CD14-positive monocyte (primary cell): ENCODE measurements around the gene TANC1. TPM values are rescaled to one million over a fixed set of nuclear protein-coding genes. Genes with fewer than 3 reads are reported as not detected.
A peak's percentile ranks its signal among the peaks of the same experiment; 100 is the strongest.

Source experiments
- DNase-seq, 3 donors: peaks; one replicate each; pipeline ENCODE4 v3.0.0-alpha.2; 2011 to 2022
- H2AFZ ChIP-seq: 2 replicates; pipeline ENCODE4 v1.6.0; 2012; ENCODE audit warnings: mild to moderate bottlenecking, low read depth, low read length, inconsistent platforms; ENCODE audit not compliant: insufficient read depth, poor library complexity, severe bottlenecking
- H3K27ac ChIP-seq, 2 donors: 1 replicate in 1 of 2; 2 replicates in 1 of 2; pipeline ENCODE4 v1.5.1; 2012 to 2013; ENCODE audit warnings: low read length in 2 of 2, control low read depth in 1 of 2, inconsistent platforms in 1 of 2, low read depth in 1 of 2, mild to moderate bottlenecking in 1 of 2
- H3K27me3 ChIP-seq, 2 donors: one replicate each; pipeline versions ENCODE4 v1.6.0 to v1.6.1; 2011 to 2013; ENCODE audit warnings: low read length in 2 of 2; ENCODE audit not compliant: control insufficient read depth in 2 of 2, insufficient read depth in 2 of 2
- H3K36me3 ChIP-seq, 2 donors: replicated peaks in 1 of 2; 1 replicate in 1 of 2; 2 replicates in 1 of 2; pipeline versions ENCODE4 v1.5.1 to v1.6.1; 2012 to 2013; ENCODE audit warnings: low read length in 2 of 2, control low read depth in 1 of 2, inconsistent platforms in 1 of 2, mild to moderate bottlenecking in 1 of 2; ENCODE audit not compliant: insufficient read depth in 2 of 2, control insufficient read depth in 1 of 2
- H3K4me1 ChIP-seq, 2 donors: 1 replicate in 1 of 2; 2 replicates in 1 of 2; pipeline versions ENCODE4 v1.5.1 to v1.6.1; 2012 to 2013; ENCODE audit warnings: low read length in 2 of 2, control low read depth in 1 of 2, inconsistent platforms in 1 of 2, mild to moderate bottlenecking in 1 of 2, moderate library complexity in 1 of 2; ENCODE audit not compliant: insufficient read depth in 2 of 2, control insufficient read depth in 1 of 2
- H3K4me2 ChIP-seq: replicated peaks from 2 replicates; pipeline ENCODE3; 2012; ENCODE audit warnings: low read length, moderate library complexity, mild to moderate bottlenecking; ENCODE audit not compliant: poor library complexity, severe bottlenecking; ENCODE audit errors: extremely low read depth
- H3K4me3 ChIP-seq, 3 experiments: fragments of 200-600 bp in 1 of 3; sonication (generic) in 1 of 3; replicated peaks in 1 of 3; 1 replicate in 2 of 3; 2 replicates in 1 of 3; pipeline ENCODE4 v1.5.1; 2011 to 2013; ENCODE audit warnings: low read length in 3 of 3, mild to moderate bottlenecking in 3 of 3, control low read depth in 2 of 3, low read depth in 2 of 3, inconsistent platforms in 1 of 3, moderate library complexity in 1 of 3
- H3K79me2 ChIP-seq: 2 replicates; pipeline ENCODE4 v1.6.0; 2012; ENCODE audit warnings: mild to moderate bottlenecking, control low read depth, inconsistent platforms, low read length, moderate library complexity; ENCODE audit not compliant: insufficient read depth
- H3K9ac ChIP-seq: 2 replicates; pipeline ENCODE4 v1.6.0; 2017; ENCODE audit warnings: low read length, mild to moderate bottlenecking; ENCODE audit not compliant: insufficient read depth, poor library complexity, severe bottlenecking
- H3K9me3 ChIP-seq, 2 donors: replicated peaks in 1 of 2; 1 replicate in 1 of 2; 2 replicates in 1 of 2; pipeline versions ENCODE4 v1.5.1 to v1.6.1; 2012 to 2013; ENCODE audit warnings: low read length in 2 of 2, control low read depth in 1 of 2; ENCODE audit not compliant: control insufficient read depth in 1 of 2, insufficient read depth in 1 of 2
- H4K20me1 ChIP-seq: 2 replicates; pipeline ENCODE4 v1.6.0; 2012; ENCODE audit warnings: mild to moderate bottlenecking, low read length, control low read depth, moderate library complexity; ENCODE audit not compliant: insufficient read depth
- H3K27ac Mint-ChIP-seq, 7 donors: one replicate each; pipeline ENCODE4 v1.8.0; 2020; ENCODE audit warnings: mild to moderate bottlenecking in 7 of 7, mixed read lengths in 7 of 7, moderate library complexity in 6 of 7, inconsistent platforms in 2 of 7
- H3K27me3 Mint-ChIP-seq, 3 donors: one replicate each; pipeline ENCODE4 v1.8.0; 2021 to 2022; ENCODE audit warnings: low read depth in 3 of 3, mild to moderate bottlenecking in 3 of 3, mixed read lengths in 3 of 3, moderate library complexity in 3 of 3, inconsistent platforms in 1 of 3
- H3K36me3 Mint-ChIP-seq, 2 donors: one replicate each; pipeline ENCODE4 v1.8.0; 2020; ENCODE audit warnings: mixed read lengths in 2 of 2, inconsistent platforms in 1 of 2, mild to moderate bottlenecking in 1 of 2
- H3K4me1 Mint-ChIP-seq: one replicate; pipeline ENCODE4 v1.8.0; 2020; ENCODE audit warnings: mild to moderate bottlenecking, mixed read lengths
- H3K4me3 Mint-ChIP-seq, 2 donors: one replicate each; pipeline ENCODE4 v1.8.0; 2020; ENCODE audit warnings: mild to moderate bottlenecking in 2 of 2, mixed read lengths in 2 of 2, moderate library complexity in 1 of 2
- H3K9me3 Mint-ChIP-seq, 7 donors: one replicate each; pipeline ENCODE4 v1.8.0; 2020 to 2022; ENCODE audit warnings: mixed read lengths in 7 of 7, mild to moderate bottlenecking in 6 of 7, moderate library complexity in 6 of 7, inconsistent platforms in 2 of 7
- WGBS: methylation state at CpG from one replicate; pipeline ENCODE4 v1.1.5; 2013; ENCODE audit warnings: missing lambda C conversion rate; ENCODE audit not compliant: insufficient coverage; 5-methylcytosine and 5-hydroxymethylcytosine counted together
- intact Hi-C, 2 donors: fragments of 100-400 bp; cut with micrococcal nuclease; formaldehyde crosslinking; loops; one replicate each; pipeline versions ENCODE4 v1.15.0 to v1.15.1; 2023
- polyA plus RNA-seq, 3 donors: library from polyadenylated mRNA; depleted of rRNA in 1 of 3; unstranded in 2 of 3; stranded (reverse) in 1 of 3; fragments of 300-500 nt in 2 of 3; fragments of >200 nt in 1 of 3; fragmentation: Illumina TruSeq in 2 of 3; gene quantifications; 1 replicate in 2 of 3; 2 replicates in 1 of 3; pipeline ENCODE4 v1.2.3, GENCODE V29; 2012 to 2021
- TF ChIP-seq, protein P1 (sequence below): fragments of 200-600 bp; IDR thresholded peaks from one replicate; pipeline ENCODE4 v1.8.0; 2022; ENCODE audit warnings: antibody characterized with exemption, mild to moderate bottlenecking

TANC1 gene
- polyA plus RNA-seq, 3 donors, result 0.04 TPM; not detected in 2

DNA sequence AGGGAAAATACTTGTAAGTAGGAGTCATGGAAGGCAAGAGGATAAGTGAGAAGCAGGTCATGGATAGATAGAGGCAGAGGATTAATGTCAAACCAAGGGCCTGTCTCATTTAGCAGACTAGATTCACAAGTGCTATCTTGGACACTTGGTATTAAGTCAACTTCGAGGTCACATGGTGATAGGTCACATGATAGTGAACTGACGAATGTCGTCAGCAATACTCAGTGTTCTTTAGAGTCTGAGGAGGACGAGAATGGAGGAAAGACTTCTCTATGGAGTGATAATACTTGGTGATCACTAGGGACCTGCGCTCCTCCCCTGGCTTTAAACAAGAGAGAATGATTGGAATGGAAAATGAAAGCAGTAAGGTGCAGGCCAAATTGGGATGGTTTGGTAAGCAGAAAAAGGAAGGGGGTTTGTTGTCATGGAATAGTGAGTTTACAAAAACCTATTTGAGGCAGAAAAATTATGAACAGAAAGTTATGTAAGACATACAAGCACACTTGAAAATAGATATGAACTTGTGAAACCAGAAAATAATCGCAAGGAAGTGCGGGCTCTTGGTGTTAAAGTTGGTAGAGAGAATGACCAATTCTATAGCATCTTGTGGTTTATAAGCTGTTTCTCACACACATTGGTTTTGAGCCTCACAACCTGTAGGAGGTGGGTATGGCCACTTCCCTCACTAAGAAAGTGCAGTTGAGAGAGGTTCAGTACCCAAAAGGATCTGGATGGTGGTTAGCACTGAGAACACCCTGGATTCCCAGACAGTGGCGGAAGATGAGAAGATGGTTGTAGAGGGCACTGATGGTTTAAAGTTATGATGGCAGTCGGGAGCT, 176.6 kb downstream of the TANC1 start:
- no peak overlapping the region for H3K4me2 ChIP-seq
- H3K27me3 Mint-ChIP-seq, result peaks cover 0 to 2% (median 2%) of the 10 kb centered on the region in 3 donors
- H3K9ac ChIP-seq, result no peak overlapping the region
- peak overlapping the region in 1 of 3 experiments; percentile 19 for H3K4me3 ChIP-seq
- no peaks in the 10 kb centered on the region for H3K27me3 ChIP-seq
- no peaks in the 10 kb centered on the region for H3K36me3 ChIP-seq
- H3K4me1 ChIP-seq, result peaks cover 18 to 30% of the 10 kb centered on the region in 2 donors
- peak overlapping the region in 1 of 2 donors; percentile 8 for H3K4me3 Mint-ChIP-seq
- peaks cover 33% of the 10 kb centered on the region for H3K4me1 Mint-ChIP-seq
- DNase-seq, result no peak
- H3K9me3 ChIP-seq, result no peaks in the 10 kb centered on the region
- H2AFZ ChIP-seq, result peak overlapping the region; percentile 37
- TF ChIP-seq, protein P1, sequence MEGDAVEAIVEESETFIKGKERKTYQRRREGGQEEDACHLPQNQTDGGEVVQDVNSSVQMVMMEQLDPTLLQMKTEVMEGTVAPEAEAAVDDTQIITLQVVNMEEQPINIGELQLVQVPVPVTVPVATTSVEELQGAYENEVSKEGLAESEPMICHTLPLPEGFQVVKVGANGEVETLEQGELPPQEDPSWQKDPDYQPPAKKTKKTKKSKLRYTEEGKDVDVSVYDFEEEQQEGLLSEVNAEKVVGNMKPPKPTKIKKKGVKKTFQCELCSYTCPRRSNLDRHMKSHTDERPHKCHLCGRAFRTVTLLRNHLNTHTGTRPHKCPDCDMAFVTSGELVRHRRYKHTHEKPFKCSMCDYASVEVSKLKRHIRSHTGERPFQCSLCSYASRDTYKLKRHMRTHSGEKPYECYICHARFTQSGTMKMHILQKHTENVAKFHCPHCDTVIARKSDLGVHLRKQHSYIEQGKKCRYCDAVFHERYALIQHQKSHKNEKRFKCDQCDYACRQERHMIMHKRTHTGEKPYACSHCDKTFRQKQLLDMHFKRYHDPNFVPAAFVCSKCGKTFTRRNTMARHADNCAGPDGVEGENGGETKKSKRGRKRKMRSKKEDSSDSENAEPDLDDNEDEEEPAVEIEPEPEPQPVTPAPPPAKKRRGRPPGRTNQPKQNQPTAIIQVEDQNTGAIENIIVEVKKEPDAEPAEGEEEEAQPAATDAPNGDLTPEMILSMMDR, result no peak
- no peak overlapping the region for H3K27ac ChIP-seq
- intact Hi-C loops, result no loop called here
- no peaks in the 10 kb centered on the region for H4K20me1 ChIP-seq
- H3K79me2 ChIP-seq, result no peaks in the 10 kb centered on the region
- no peaks in the 10 kb centered on the region for H3K9me3 Mint-ChIP-seq
- WGBS, result 86% methylated on average over 5 of the region's 9 CpGs
- H3K27ac Mint-ChIP-seq, result peak overlapping the region in 2 of 7 donors; percentile 73 to 80
- H3K36me3 Mint-ChIP-seq, result no peaks in the 10 kb centered on the region

DNA sequence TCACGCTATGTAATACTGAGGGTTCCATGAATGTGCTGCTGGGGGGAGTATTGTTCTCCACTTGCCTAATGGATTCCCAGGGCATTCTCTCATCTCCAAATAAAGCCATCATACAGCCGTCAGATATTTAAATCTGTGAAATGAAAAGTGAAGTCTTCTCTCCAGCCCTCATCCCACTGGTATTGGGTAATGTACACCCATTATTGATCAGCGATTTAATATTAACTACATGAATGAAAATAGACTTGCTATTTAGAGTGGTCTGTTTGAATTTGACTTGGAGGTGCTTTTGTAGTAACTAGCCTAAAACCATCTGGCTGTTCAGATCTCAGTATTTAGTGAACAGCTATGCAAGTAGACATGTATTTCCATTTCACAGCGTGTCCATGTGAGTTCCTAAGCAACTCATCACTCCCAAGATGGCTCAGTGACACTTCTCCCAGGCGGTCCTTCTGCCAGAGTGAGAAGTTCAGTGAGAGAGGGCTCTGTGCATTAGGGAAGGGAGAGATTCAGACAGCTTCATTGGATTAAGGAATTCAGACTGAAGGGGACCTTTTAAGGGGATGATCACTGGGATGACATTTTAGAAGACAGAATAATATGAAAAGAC, 177.4 kb downstream of the TANC1 start:
- H3K4me3 ChIP-seq, result no peak overlapping the region
- H3K27me3 ChIP-seq, result no peaks in the 10 kb centered on the region
- TF ChIP-seq, protein P1, result no peak
- no peaks in the 10 kb centered on the region for H3K9me3 Mint-ChIP-seq
- peaks cover 18 to 22% of the 10 kb centered on the region in 2 donors for H3K4me1 ChIP-seq
- 100% methylated on average over 1 of the region's 5 CpGs for WGBS
- no peaks in the 10 kb centered on the region for H3K36me3 Mint-ChIP-seq
- no peak overlapping the region for H3K9ac ChIP-seq
- no peak overlapping the region for H3K4me2 ChIP-seq
- H3K4me1 Mint-ChIP-seq, result peaks cover 27% of the 10 kb centered on the region
- intact Hi-C loops, result no loop called here
- DNase-seq, result no peak
- no peak overlapping the region for H3K27ac Mint-ChIP-seq
- H3K9me3 ChIP-seq, result no peaks in the 10 kb centered on the region
- H3K4me3 Mint-ChIP-seq, result peak overlapping the region; percentile 1 to 25
- H3K79me2 ChIP-seq, result no peaks in the 10 kb centered on the region
- no peaks in the 10 kb centered on the region for H3K36me3 ChIP-seq
- H3K27me3 Mint-ChIP-seq, result peaks cover 0 to 2% (median 2%) of the 10 kb centered on the region in 3 donors
- no peaks in the 10 kb centered on the region for H4K20me1 ChIP-seq
- peak overlapping the region; percentile 37 for H2AFZ ChIP-seq
- H3K27ac ChIP-seq, result no peak overlapping the region
